Right lobe of liver (tissue), 6 donors: ENCODE results near the gene ATXN1. TPM values are rescaled to one million over a fixed set of nuclear protein-coding genes. Genes with fewer than 3 reads are reported as not detected.

Source experiments
- ATAC-seq, 4 donors: fragments of 200-7000 bp; cut with Tn5 transposase; one replicate each; pipeline ENCODE4 v1.9.1; 2020; ENCODE audit warnings: mild to moderate bottlenecking in 4 of 4, moderate library complexity in 4 of 4
- DNase-seq, 3 donors: peaks; one replicate each; pipeline ENCODE4 v3.0.0-alpha.2; 2020
- H3K27ac ChIP-seq, 3 donors: fragments of 200-600 bp; one replicate each; pipeline ENCODE4 v1.8.0; 2022
- H3K27me3 ChIP-seq, 2 donors: fragments of 200-600 bp; one replicate each; pipeline ENCODE4 v1.8.0; 2022
- H3K36me3 ChIP-seq, 4 donors: fragments of 200-600 bp; sonication (generic) in 1 of 4; one replicate each; pipeline versions ENCODE4 v1.5.1 to v1.8.0; 2017 to 2022; ENCODE audit warnings: control low read depth in 1 of 4
- H3K4me1 ChIP-seq, 4 donors: fragments of 200-600 bp; sonication (generic) in 1 of 4; one replicate each; pipeline versions ENCODE4 v1.5.1 to v1.8.0; 2017 to 2022; ENCODE audit warnings: control low read depth in 1 of 4
- H3K4me3 ChIP-seq, 3 donors: fragments of 200-600 bp; one replicate each; pipeline ENCODE4 v1.8.0; 2022
- H3K9me3 ChIP-seq, 4 donors: fragments of 200-600 bp; sonication (generic) in 1 of 4; one replicate each; pipeline versions ENCODE4 v1.5.1 to v1.8.0; 2017 to 2022; ENCODE audit warnings: control low read depth in 1 of 4
- POLR2A ChIP-seq: fragments of 450-650 bp; IDR thresholded peaks from one replicate; pipeline ENCODE4 v1.6.1; 2017; ENCODE audit warnings: antibody characterized with exemption, mild to moderate bottlenecking
- WGBS: methylation state at CpG from one replicate; pipeline ENCODE4 v1.1.6; 2018; ENCODE audit warnings: low coverage, low lambda C conversion rate; ENCODE audit not compliant: insufficient coverage; ENCODE audit errors: missing lambda C conversion rate; 5-methylcytosine and 5-hydroxymethylcytosine counted together
- intact Hi-C, 2 donors: fragments of 100-400 bp; cut with DNase I; formaldehyde crosslinking; loops; one replicate each; pipeline versions ENCODE4 v1.11.2 to v1.14.1; 2022
- total RNA-seq, 6 experiments: library from RNA; depleted of rRNA in 2 of 6; stranded (reverse); fragments of >200 nt in 2 of 6; fragmentation: NEBNext Ultra II Directional in 3 of 6; extraction: Animal tissue kit (Norgen Biotek cat#: 25700) in 3 of 6; gene quantifications; one replicate each; pipeline versions ENCODE4 v1.1.0 to v1.2.4, GENCODE V29; 2016 to 2023
- TF ChIP-seq, protein P1 (sequence below), 4 donors: fragments of 200-600 bp in 3 of 4; fragments of 450-650 bp in 1 of 4; IDR thresholded peaks; one replicate each; pipeline versions ENCODE4 v1.5.1 to v1.8.0; 2016 to 2022; ENCODE audit warnings: antibody characterized with exemption in 4 of 4, mild to moderate bottlenecking in 2 of 4
- donor health status: DM: no; HTN: yes; CAD: no.
- donor health status: DM: no; HTN: no; CAD: no.
- donor health status: DM: no; HTN: no; CAD: no.
- donor health status: DM: no; HTN: yes; CAD: no.
- donor health status: DM: no; HTN: yes; CAD: no.

The ATXN1 gene
- total RNA-seq, 6 experiments from 2014 or later = 23.2 to 28.7 (median 25.0) TPM

DNA sequence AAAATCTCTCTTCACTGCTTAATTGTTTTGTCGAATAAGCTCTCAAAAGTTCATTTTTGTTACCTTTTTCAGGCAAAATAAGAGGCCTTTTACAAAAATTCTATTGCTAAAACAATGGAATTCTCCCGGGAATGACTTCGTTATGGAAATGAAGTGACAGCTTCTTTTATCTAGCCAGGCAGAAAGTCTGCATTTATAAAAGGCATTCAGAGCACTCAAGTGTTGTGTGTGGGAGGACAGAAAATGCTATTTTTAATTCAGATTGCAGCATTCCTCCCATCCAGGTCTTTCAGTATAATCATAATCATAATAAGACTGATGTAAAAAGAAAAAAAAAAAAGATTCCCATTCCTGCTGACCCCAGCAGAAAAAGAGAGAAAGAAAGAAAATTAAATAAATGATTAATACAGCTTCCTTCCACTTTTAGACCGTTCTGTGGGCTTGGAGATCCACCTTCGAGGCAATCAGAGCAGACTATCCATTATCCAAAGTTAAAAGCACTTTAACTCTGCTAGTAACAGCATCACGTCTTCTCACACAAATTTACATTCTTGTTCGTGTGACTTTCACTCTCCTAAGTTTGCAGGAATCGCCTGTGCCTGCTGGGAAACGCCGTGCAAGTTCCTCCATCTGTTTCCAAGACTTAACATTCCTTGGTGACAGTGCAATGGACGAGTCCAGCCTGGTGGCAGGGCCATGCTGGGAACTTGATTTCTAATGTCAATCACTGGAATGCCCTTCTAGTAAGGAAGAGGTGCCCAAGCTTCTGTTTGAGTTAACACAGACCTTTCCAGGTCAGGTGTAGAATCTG lies 264.1 kb downstream of the ATXN1 start:
- Histone ChIP-seq H3K27ac (no peak overlapping the region), H3K9me3 (no peaks in the 10 kb centered on the region), H3K27me3 (no peaks in the 10 kb centered on the region), H3K36me3 (no peaks in the 10 kb centered on the region), H3K4me1 (no peaks in the 10 kb centered on the region), H3K4me3 (no peak overlapping the region)
- WGBS = 69% methylated on average over 11 of the region's 11 CpGs
- ATAC-seq = no peak
- intact Hi-C loops = no loop called here
- no peak for DNase-seq
- TF ChIP-seq, protein P1, sequence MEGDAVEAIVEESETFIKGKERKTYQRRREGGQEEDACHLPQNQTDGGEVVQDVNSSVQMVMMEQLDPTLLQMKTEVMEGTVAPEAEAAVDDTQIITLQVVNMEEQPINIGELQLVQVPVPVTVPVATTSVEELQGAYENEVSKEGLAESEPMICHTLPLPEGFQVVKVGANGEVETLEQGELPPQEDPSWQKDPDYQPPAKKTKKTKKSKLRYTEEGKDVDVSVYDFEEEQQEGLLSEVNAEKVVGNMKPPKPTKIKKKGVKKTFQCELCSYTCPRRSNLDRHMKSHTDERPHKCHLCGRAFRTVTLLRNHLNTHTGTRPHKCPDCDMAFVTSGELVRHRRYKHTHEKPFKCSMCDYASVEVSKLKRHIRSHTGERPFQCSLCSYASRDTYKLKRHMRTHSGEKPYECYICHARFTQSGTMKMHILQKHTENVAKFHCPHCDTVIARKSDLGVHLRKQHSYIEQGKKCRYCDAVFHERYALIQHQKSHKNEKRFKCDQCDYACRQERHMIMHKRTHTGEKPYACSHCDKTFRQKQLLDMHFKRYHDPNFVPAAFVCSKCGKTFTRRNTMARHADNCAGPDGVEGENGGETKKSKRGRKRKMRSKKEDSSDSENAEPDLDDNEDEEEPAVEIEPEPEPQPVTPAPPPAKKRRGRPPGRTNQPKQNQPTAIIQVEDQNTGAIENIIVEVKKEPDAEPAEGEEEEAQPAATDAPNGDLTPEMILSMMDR (IDR thresholded peaks at IDR 0.05) = no peak
- no peak for TF ChIP-seq POLR2A

DNA sequence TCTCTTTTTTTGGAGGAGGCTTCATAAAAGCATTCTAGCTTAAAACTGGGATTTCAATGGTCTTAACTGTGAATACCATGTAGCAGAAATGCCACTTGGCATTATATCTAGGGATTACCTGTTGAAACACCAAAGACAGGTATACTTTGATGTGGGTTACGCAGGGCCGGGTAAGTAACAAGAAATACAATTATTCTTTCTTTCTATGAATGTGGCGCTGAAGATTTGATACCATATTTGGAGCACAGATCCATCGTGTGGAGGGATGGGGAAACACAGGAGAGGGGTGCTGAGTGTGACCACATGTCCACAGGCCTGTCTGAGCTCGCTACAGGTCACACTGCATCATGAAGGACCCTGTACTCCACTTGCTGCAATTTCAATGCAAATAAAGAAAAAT lies 265.1 kb downstream of the ATXN1 start:
- TF ChIP-seq, protein P1 (IDR thresholded peaks at IDR 0.05) = no peak
- no peak for TF ChIP-seq POLR2A
- Histone ChIP-seq H3K27ac (no peak overlapping the region), H3K9me3 (no peaks in the 10 kb centered on the region), H3K36me3 (no peaks in the 10 kb centered on the region), H3K4me3 (no peak overlapping the region), H3K27me3 (no peaks in the 10 kb centered on the region), H3K4me1 (no peaks in the 10 kb centered on the region)
- ATAC-seq (no peak), DNase-seq (no peak)
- WGBS = 81% methylated on average over 3 of the region's 5 CpGs
- intact Hi-C loops = no loop called here

DNA sequence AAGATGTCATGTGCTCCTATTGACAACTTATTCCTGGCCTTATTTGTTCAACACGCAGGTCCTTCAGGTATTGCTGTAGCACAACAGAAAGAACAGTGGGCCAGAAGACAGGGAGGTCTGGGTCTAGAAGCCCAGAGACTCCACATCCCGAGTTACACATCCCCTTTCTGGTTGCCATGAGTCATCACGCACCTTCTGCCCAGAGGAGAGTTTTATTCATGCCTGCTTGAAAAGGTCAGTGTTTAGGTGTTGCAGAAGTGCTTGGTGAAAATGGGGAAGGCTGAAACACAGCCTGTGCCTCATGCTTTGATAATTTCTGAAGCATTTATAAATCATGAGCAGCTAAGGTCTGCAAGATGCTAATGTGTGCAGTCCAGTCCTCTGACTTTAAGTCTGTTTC lies 266.5 kb downstream of the ATXN1 start:
- WGBS = 60% methylated on average over 3 of the region's 3 CpGs
- intact Hi-C loops = no loop called here
- ATAC-seq = no peak
- Histone ChIP-seq H3K36me3 (no peaks in the 10 kb centered on the region), H3K27ac (no peak overlapping the region), H3K9me3 (no peaks in the 10 kb centered on the region), H3K27me3 (no peaks in the 10 kb centered on the region), H3K4me3 (no peak overlapping the region), H3K4me1 (no peaks in the 10 kb centered on the region)
- no peak for DNase-seq
- TF ChIP-seq, protein P1 (IDR thresholded peaks at IDR 0.05) = no peak
- TF ChIP-seq POLR2A = no peak

DNA sequence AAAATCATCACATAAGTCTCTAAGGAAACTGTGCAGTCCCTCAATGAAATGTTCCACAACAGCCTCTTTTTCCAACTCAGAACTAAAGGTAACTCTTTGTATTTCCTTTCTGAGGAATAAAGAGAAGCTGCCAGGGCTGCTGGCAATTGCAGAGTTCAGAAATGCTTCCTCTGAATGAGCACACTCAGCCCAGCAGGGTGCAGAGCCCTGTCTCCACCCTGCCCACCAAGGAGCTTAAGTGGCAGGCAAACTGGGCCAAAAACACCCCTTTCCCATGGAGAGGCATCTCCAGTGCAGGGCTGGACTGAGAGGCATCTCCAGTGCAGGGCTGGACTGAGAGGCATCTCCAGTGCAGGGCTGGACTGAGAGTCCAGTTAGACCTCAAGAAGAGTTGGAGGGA lies 267.5 kb downstream of the ATXN1 start:
- H3K27me3 ChIP-seq = no peaks in the 10 kb centered on the region
- no peaks in the 10 kb centered on the region for H3K9me3 ChIP-seq
- no peak overlapping the region for H3K4me3 ChIP-seq
- no peak for DNase-seq
- H3K4me1 ChIP-seq = no peaks in the 10 kb centered on the region
- no peaks in the 10 kb centered on the region for H3K36me3 ChIP-seq
- no peak overlapping the region for H3K27ac ChIP-seq
- no peak for ATAC-seq
- intact Hi-C loops = no loop called here
- TF ChIP-seq, protein P1 (IDR thresholded peaks at IDR 0.05) = no peak
- no peak for TF ChIP-seq POLR2A
